ENCODE measurements around the gene AGAP4.
"Not testable (repeated sequence)": the region's sequence is repeated elsewhere in the genome, so short reads cannot be mapped to it uniquely, and the experiment has no call there.

AGAP4 gene

GRCh38 chr10:45794761-45795160 is 52.5 kb downstream of the AGAP4 start:
- not testable (repeated sequence) for DNase-seq (ENCODE audit: low spot score); FAIRE-seq

GRCh38 chr10:45790694-45791426 is 56.4 kb downstream of the AGAP4 start:
- DNase-seq (ENCODE audit: low spot score); FAIRE-seq: not testable (repeated sequence)

- FAIRE-seq: not testable (repeated sequence)
Measured at GRCh38 chr10:45789991-45790390, 57.3 kb downstream of the AGAP4 start.

GRCh38 chr10:45787212-45787741 is 60.0 kb downstream of the AGAP4 start:
- not testable (repeated sequence) for FAIRE-seq; DNase-seq (ENCODE audit: low spot score)

More at GRCh38 chr10:45789991-45790390, 57.3 kb downstream of the AGAP4 start:
- DNase-seq (ENCODE audit: low spot score): not testable (repeated sequence)

GRCh38 chr10:45786217-45786616 is 61.1 kb downstream of the AGAP4 start:
- DNase-seq (ENCODE audit: low spot score); FAIRE-seq: not testable (repeated sequence)
